DOHH2 (cell line): ENCODE data around the gene PCBP3.

Source experiments
- EZH2phosphoT487 ChIP-seq: fragments of 200-600 bp; sonication (generic); IDR thresholded peaks from 2 replicates; pipeline ENCODE4 v1.6.1; 2017; ENCODE audit warnings: borderline replicate concordance, mild to moderate bottlenecking, antibody characterized with exemption, low read length, moderate library complexity, mixed read lengths
- TF ChIP-seq, protein P1 (sequence below): fragments of 200-600 bp; sonication (generic); IDR thresholded peaks from one replicate; pipeline ENCODE4 v1.5.1; 2014; ENCODE audit warnings: antibody characterized with exemption, mild to moderate bottlenecking, low read depth, low read length; ENCODE audit not compliant: poor library complexity, severe bottlenecking

- TF ChIP-seq, protein P1, sequence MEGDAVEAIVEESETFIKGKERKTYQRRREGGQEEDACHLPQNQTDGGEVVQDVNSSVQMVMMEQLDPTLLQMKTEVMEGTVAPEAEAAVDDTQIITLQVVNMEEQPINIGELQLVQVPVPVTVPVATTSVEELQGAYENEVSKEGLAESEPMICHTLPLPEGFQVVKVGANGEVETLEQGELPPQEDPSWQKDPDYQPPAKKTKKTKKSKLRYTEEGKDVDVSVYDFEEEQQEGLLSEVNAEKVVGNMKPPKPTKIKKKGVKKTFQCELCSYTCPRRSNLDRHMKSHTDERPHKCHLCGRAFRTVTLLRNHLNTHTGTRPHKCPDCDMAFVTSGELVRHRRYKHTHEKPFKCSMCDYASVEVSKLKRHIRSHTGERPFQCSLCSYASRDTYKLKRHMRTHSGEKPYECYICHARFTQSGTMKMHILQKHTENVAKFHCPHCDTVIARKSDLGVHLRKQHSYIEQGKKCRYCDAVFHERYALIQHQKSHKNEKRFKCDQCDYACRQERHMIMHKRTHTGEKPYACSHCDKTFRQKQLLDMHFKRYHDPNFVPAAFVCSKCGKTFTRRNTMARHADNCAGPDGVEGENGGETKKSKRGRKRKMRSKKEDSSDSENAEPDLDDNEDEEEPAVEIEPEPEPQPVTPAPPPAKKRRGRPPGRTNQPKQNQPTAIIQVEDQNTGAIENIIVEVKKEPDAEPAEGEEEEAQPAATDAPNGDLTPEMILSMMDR = no peak
- TF ChIP-seq EZH2phosphoT487 = no peak
Measured at GRCh38 chr21:45827302-45827692, 183.8 kb downstream of the PCBP3 start.
